ENCODE data around the gene ELL2. TPM values are rescaled to one million over a fixed set of nuclear protein-coding genes. Genes with fewer than 3 reads are reported as not detected.

ELL2 gene
- total RNA-seq, 1 donor from 2014 or later, result 118 TPM

GRCh38 chr5:95930141-95930930, 31.3 kb downstream of the ELL2 start:
- Mint-ChIP-seq H3K36me3 (ENCODE audit: low read depth, unreplicated experiment) (peaks cover 3% of the 10 kb centered on the region), H3K27me3 (ENCODE audit: low read depth, unreplicated experiment) (no peaks in the 10 kb centered on the region), H3K4me3 (ENCODE audit: unreplicated experiment) (no peak overlapping the region), H3K27ac (ENCODE audit: unreplicated experiment) (no peak overlapping the region), H3K4me1 (ENCODE audit: low read depth, unreplicated experiment) (peaks cover 28% of the 10 kb centered on the region), H3K9me3 (ENCODE audit: unreplicated experiment) (no peaks in the 10 kb centered on the region)
- H3K79me2 ChIP-seq (ENCODE audit: insufficient read depth, low read length), result peaks cover 83% of the 10 kb centered on the region
- H4K20me1 ChIP-seq (ENCODE audit: insufficient read depth, low read length), result peaks cover 26% of the 10 kb centered on the region
- no peak overlapping the region for H3K4me2 ChIP-seq (ENCODE audit: low read length)
- no peak overlapping the region for H3K9ac ChIP-seq (ENCODE audit: low read length)
- H3K4me3 ChIP-seq (ENCODE audit: insufficient read depth, low read depth, low read length), result no peak overlapping the region
- no peaks in the 10 kb centered on the region for H3K27me3 ChIP-seq (ENCODE audit: insufficient read depth, low read length)
- FAIRE-seq (no peak), DNase-seq (ENCODE audit: low read depth) (no peak)
- H3K9me3 ChIP-seq (ENCODE audit: insufficient read depth, low read depth, low read length), result no peaks in the 10 kb centered on the region
- H2AFZ ChIP-seq (ENCODE audit: low read depth, low read length), result no peak overlapping the region
- no peak overlapping the region for H3K27ac ChIP-seq (ENCODE audit: low read depth, low read length)
- H3K36me3 ChIP-seq (ENCODE audit: insufficient read depth, low read length), result peaks cover 5% of the 10 kb centered on the region
- TF ChIP-seq CTCF (IDR thresholded peaks at IDR 0.05; ENCODE audit: insufficient read depth, low read depth, low read length) (no peak), EZH2 (IDR thresholded peaks at IDR 0.05; ENCODE audit: insufficient read depth, low read length) (no peak)
- peaks cover 3% of the 10 kb centered on the region for H3K4me1 ChIP-seq (ENCODE audit: insufficient read depth, low read length)

- Mint-ChIP-seq H3K27me3 (ENCODE audit: low read depth, unreplicated experiment) (no peaks in the 10 kb centered on the region), H3K4me3 (ENCODE audit: unreplicated experiment) (no peak overlapping the region), H3K27ac (ENCODE audit: unreplicated experiment) (no peak overlapping the region), H3K9me3 (ENCODE audit: unreplicated experiment) (no peaks in the 10 kb centered on the region), H3K36me3 (ENCODE audit: low read depth, unreplicated experiment) (peaks cover 3% of the 10 kb centered on the region), H3K4me1 (ENCODE audit: low read depth, unreplicated experiment) (peaks cover 35% of the 10 kb centered on the region)
- Histone ChIP-seq H3K27me3 (ENCODE audit: insufficient read depth, low read length) (no peaks in the 10 kb centered on the region), H3K79me2 (ENCODE audit: insufficient read depth, low read length) (peaks cover 83% of the 10 kb centered on the region), H3K4me1 (ENCODE audit: insufficient read depth, low read length) (peaks cover 3% of the 10 kb centered on the region), H3K36me3 (ENCODE audit: insufficient read depth, low read length) (peaks cover 5% of the 10 kb centered on the region), H3K9ac (ENCODE audit: low read length) (no peak overlapping the region), H4K20me1 (ENCODE audit: insufficient read depth, low read length) (peaks cover 30% of the 10 kb centered on the region), H3K9me3 (ENCODE audit: insufficient read depth, low read depth, low read length) (no peaks in the 10 kb centered on the region), H2AFZ (ENCODE audit: low read depth, low read length) (no peak overlapping the region), H3K4me2 (ENCODE audit: low read length) (no peak overlapping the region), H3K4me3 (ENCODE audit: insufficient read depth, low read depth, low read length) (no peak overlapping the region), H3K27ac (ENCODE audit: low read depth, low read length) (no peak overlapping the region)
- TF ChIP-seq CTCF (IDR thresholded peaks at IDR 0.05; ENCODE audit: insufficient read depth, low read depth, low read length), result no peak
- FAIRE-seq (no peak), DNase-seq (ENCODE audit: low read depth) (no peak)
Measured at GRCh38 chr5:95928724-95929253, 32.9 kb downstream of the ELL2 start.

Measured in astrocyte (in vitro differentiated cells and primary cell).